WTC11 (cell line): ENCODE data around the gene NCKAP5.

Experiments
- ATF6 ChIP-seq: sonication (generic); formaldehyde crosslinking; IDR thresholded peaks from 2 replicates; pipeline ENCODE4 v1.8.1; 2023; ENCODE audit warnings: mild to moderate bottlenecking, missing genetic modification reagents
- CREB1 ChIP-seq: sonication (generic); formaldehyde crosslinking; IDR thresholded peaks from 2 replicates; pipeline ENCODE4 v1.8.0; 2023; ENCODE audit warnings: mild to moderate bottlenecking, missing genetic modification reagents
- CTCF ChIP-seq: fragments of 200-600 bp; IDR thresholded peaks from 2 replicates; pipeline ENCODE4 v1.8.0; 2022; ENCODE audit warnings: antibody characterized with exemption
- E2F1 ChIP-seq: sonication (generic); formaldehyde crosslinking; IDR thresholded peaks from 2 replicates; pipeline ENCODE4 v1.8.0; 2022; ENCODE audit warnings: mild to moderate bottlenecking, missing genetic modification reagents
- ERG ChIP-seq: fragments of 250-450 bp; sonication (Bioruptor Pico); IDR thresholded peaks from 2 replicates; pipeline ENCODE4 v1.8.0; 2021; ENCODE audit warnings: mild to moderate bottlenecking
- FOXP1 ChIP-seq: sonication (generic); formaldehyde crosslinking; IDR thresholded peaks from 2 replicates; pipeline ENCODE4 v1.8.0; 2022; ENCODE audit warnings: missing genetic modification reagents, mild to moderate bottlenecking, moderate library complexity, borderline replicate concordance
- NFYB ChIP-seq: sonication (generic); formaldehyde crosslinking; conservative IDR thresholded peaks from 2 replicates; pipeline ENCODE4 v1.8.0; 2022; ENCODE audit warnings: low read depth, missing genetic modification reagents
- PREB ChIP-seq: sonication (generic); formaldehyde crosslinking; IDR thresholded peaks from 2 replicates; pipeline ENCODE4 v1.8.1; 2022; ENCODE audit warnings: mild to moderate bottlenecking, missing genetic modification reagents, moderate library complexity, borderline replicate concordance
- TEAD1 ChIP-seq: sonication (generic); formaldehyde crosslinking; IDR thresholded peaks from 2 replicates; pipeline ENCODE4 v1.8.0; 2022; ENCODE audit warnings: mild to moderate bottlenecking, missing genetic modification reagents
- TP53 ChIP-seq: sonication (generic); formaldehyde crosslinking; IDR thresholded peaks from 2 replicates; pipeline ENCODE4 v1.8.1; 2023; ENCODE audit warnings: mild to moderate bottlenecking, missing genetic modification reagents
- ZNF263 ChIP-seq: sonication (generic); formaldehyde crosslinking; IDR thresholded peaks from 2 replicates; pipeline ENCODE4 v1.8.1; 2022; ENCODE audit warnings: low read depth, mild to moderate bottlenecking, moderate library complexity, missing genetic modification reagents
- TF ChIP-seq, protein P1 (sequence below): sonication (generic); formaldehyde crosslinking; IDR thresholded peaks from 2 replicates; pipeline ENCODE4 v1.8.1; 2023; ENCODE audit warnings: mild to moderate bottlenecking, missing genetic modification reagents, moderate library complexity
- TF ChIP-seq, protein P2 (sequence below): sonication (generic); formaldehyde crosslinking; IDR thresholded peaks from 2 replicates; pipeline ENCODE4 v1.8.0; 2022; ENCODE audit warnings: mild to moderate bottlenecking, missing genetic modification reagents
- TF ChIP-seq, protein P3 (sequence below): sonication (generic); formaldehyde crosslinking; IDR thresholded peaks from 2 replicates; pipeline ENCODE4 v1.8.0; 2022; ENCODE audit warnings: mild to moderate bottlenecking, missing genetic modification reagents

DNA sequence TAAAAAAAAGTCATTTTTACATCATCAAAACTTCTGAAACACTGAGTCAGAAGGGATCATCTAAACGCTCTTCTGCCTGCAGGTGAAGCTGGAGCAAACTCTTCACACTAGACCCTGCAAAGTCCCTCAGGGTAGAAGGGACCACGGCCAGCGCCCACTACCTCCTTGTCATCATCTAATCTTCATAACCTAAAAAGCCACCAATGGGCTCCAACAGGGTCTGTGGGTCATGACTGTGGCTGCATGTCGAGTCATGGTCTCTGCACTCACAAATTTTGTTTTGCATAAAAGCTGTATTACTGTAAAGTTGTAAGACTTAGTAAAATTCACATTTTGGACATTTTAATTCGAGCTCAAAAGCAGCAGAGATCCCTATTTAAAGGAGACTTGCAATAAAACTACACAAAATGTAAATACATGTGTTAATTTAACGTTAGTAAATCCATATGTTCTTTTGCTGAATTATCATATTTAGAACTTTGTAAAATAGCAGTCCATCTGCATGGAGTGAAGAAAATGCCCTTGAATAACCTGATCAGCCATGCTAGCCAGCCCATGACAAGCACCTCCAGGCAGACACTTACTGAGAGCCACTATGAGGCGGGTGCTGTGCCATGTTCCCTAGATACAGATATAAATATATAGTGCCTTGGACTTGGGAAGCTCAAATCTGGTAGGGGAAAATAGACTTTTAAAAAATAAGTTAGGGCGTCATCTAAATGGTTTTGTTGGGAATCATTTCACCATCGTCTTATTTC, 461.0 kb downstream of the NCKAP5 start:
- TF ChIP-seq ERG (CRISPR knock-in tag) (no peak), CTCF (no peak), ATF6 (no peak), FOXP1 (CRISPR knock-in tag) (no peak), ZNF263 (CRISPR knock-in tag) (no peak), TP53 (CRISPR knock-in tag) (no peak), CREB1 (CRISPR knock-in tag) (no peak), E2F1 (CRISPR knock-in tag) (no peak), PREB (CRISPR knock-in tag) (no peak), NFYB (CRISPR knock-in tag) (no peak), TEAD1 (CRISPR knock-in tag) (no peak)
- TF ChIP-seq, protein P1, sequence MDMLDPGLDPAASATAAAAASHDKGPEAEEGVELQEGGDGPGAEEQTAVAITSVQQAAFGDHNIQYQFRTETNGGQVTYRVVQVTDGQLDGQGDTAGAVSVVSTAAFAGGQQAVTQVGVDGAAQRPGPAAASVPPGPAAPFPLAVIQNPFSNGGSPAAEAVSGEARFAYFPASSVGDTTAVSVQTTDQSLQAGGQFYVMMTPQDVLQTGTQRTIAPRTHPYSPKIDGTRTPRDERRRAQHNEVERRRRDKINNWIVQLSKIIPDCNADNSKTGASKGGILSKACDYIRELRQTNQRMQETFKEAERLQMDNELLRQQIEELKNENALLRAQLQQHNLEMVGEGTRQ (CRISPR knock-in tag), result no peak
- TF ChIP-seq, protein P2, sequence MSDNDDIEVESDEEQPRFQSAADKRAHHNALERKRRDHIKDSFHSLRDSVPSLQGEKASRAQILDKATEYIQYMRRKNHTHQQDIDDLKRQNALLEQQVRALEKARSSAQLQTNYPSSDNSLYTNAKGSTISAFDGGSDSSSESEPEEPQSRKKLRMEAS, result no peak
- TF ChIP-seq, protein P3, sequence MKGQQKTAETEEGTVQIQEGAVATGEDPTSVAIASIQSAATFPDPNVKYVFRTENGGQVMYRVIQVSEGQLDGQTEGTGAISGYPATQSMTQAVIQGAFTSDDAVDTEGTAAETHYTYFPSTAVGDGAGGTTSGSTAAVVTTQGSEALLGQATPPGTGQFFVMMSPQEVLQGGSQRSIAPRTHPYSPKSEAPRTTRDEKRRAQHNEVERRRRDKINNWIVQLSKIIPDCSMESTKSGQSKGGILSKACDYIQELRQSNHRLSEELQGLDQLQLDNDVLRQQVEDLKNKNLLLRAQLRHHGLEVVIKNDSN (CRISPR knock-in tag), result no peak
